ENCODE measurements around the gene TSPAN14. TPM values are rescaled to one million over a fixed set of nuclear protein-coding genes. Genes with fewer than 3 reads are reported as not detected.

Gene TSPAN14
- total RNA-seq: 15.8 TPM
- 10 to 100 TPM; 32.9 to 59.5 (median 45.7) TPM for polyA plus RNA-seq (ENCODE audit: insufficient read depth in 1 of 8, insufficient read length in 8 of 8, low replicate concordance in 1 of 8)
- long read RNA-seq, donor 1, full-length matches to known transcripts: 5 of 5 reads
- long read RNA-seq, donor 1, partial matches to known transcripts: 0 of 5 reads
- long read RNA-seq, donor 1, other reads (novel, unspliced or antisense): 0 of 5 reads
- long read RNA-seq, donor 2, full-length matches to known transcripts: 2 of 2 reads
- long read RNA-seq, donor 2, partial matches to known transcripts: 0 of 2 reads
- long read RNA-seq, donor 2, other reads (novel, unspliced or antisense): 0 of 2 reads
- long read RNA-seq, donor 3, full-length matches to known transcripts: 11 of 16 reads
- long read RNA-seq, donor 3, partial matches to known transcripts: 5 of 16 reads
- long read RNA-seq, donor 3, other reads (novel, unspliced or antisense): 0 of 16 reads
- long read RNA-seq, donor 4, full-length matches to known transcripts: 5 of 41 reads
- long read RNA-seq, donor 4, partial matches to known transcripts: 30 of 41 reads
- long read RNA-seq, donor 4, other reads (novel, unspliced or antisense): 6 of 41 reads
- long read RNA-seq, donor 5, full-length matches to known transcripts: 16 of 35 reads
- long read RNA-seq, donor 5, partial matches to known transcripts: 19 of 35 reads
- long read RNA-seq, donor 5, other reads (novel, unspliced or antisense): 0 of 35 reads
- long read RNA-seq, donor 6, full-length matches to known transcripts: 11 of 11 reads
- long read RNA-seq, donor 6, partial matches to known transcripts: 0 of 11 reads
- long read RNA-seq, donor 6, other reads (novel, unspliced or antisense): 0 of 11 reads
- long read RNA-seq, donor 7, full-length matches to known transcripts: 7 of 7 reads
- long read RNA-seq, donor 7, partial matches to known transcripts: 0 of 7 reads
- long read RNA-seq, donor 7, other reads (novel, unspliced or antisense): 0 of 7 reads
- long read RNA-seq, donor 8, full-length matches to known transcripts: 5 of 5 reads
- long read RNA-seq, donor 8, partial matches to known transcripts: 0 of 5 reads
- long read RNA-seq, donor 8, other reads (novel, unspliced or antisense): 0 of 5 reads
- long read RNA-seq, donor 9: 0 reads
- long read RNA-seq, donor 10, full-length matches to known transcripts: 7 of 7 reads
- long read RNA-seq, donor 10, partial matches to known transcripts: 0 of 7 reads
- long read RNA-seq, donor 10, other reads (novel, unspliced or antisense): 0 of 7 reads
- long read RNA-seq, donor 11, full-length matches to known transcripts: 9 of 9 reads
- long read RNA-seq, donor 11, partial matches to known transcripts: 0 of 9 reads
- long read RNA-seq, donor 11, other reads (novel, unspliced or antisense): 0 of 9 reads

DNA sequence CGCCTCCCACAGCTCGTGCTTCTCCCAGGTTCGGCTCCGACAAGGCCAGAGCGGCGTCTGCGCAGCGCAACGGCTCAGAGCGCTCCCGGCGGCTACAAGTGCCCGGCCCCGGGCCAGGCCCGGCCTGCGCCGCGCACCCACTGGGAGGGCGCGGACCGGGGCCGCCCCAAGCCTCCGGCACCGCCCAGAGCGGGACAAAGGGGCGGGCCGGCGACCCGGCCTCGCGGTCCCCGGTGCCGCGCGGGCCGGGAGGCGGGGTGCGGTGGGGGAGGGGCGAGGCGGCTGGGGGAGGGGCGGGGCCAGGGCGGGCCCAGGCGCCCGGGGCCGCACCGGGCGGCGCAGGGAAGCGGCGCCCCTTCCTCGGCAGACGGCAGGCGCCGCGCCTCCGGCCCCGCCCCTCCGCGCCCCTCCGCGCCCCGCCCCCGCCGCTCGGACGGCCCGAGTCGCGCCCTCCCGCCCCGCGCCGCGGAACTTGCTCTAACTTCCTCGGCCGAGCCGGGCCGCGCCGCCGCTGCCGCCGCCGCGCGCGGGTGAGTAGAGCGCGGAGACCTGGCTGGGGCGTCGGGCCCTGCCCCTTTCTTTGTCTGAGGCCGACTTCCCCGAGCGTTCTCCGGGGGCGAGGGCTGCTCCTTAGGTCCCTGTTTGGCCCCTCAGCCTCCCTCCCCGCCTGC lies at the start of gene TSPAN14:
Gene TSPAN14, plus strand, starts transcription at position 469 of the 671 bp plus-strand sequence. CDS start 34,924 bp downstream, outside the sequence.
- under 1% methylated on average over 56 of the region's 97 CpGs for WGBS (ENCODE audit: insufficient coverage)
- H3K27me3 ChIP-seq (ENCODE audit: control insufficient read depth, insufficient read depth, low read length): no peaks in the 10 kb centered on the region
- peaks cover 38% of the 10 kb centered on the region for H3K4me1 ChIP-seq (ENCODE audit: control insufficient read depth, insufficient read depth, low read length)

DNA sequence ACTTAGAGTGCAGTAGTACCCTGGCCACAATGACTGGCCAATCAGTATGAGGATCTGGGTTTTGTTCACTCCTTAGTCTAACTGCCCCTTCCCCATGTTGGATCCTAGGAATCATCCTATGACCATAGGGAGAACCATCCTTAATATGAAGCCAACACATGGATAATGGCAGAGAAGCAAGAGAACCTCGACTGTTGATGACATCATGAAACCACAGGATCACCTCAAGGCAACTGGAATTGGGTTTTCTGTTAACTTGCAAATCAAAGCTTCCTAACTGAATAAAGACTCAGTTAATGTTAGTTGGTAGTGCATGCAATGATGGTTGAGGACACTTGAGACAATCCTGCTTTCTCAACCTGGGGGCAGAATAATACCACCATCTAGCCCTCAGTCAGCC lies 49.1 kb upstream of the TSPAN14 start:
- peaks cover 22% of the 10 kb centered on the region for H3K4me1 ChIP-seq (ENCODE audit: control insufficient read depth, insufficient read depth, low read length)
- H3K27me3 ChIP-seq (ENCODE audit: control insufficient read depth, insufficient read depth, low read length): no peaks in the 10 kb centered on the region
- no peaks in the 10 kb centered on the region for H3K9me3 ChIP-seq (replicated peaks; ENCODE audit: control insufficient read depth, low read depth, low read length)
- no CpG with 5 or more reads among the region's 1 CpG for WGBS (ENCODE audit: insufficient coverage)
- no peak for DNase-seq
- H3K27ac ChIP-seq (ENCODE audit: low read length): no peak overlapping the region
- no peak overlapping the region for H3K4me3 ChIP-seq (ENCODE audit: low read length)
- no peaks in the 10 kb centered on the region for H3K36me3 ChIP-seq (ENCODE audit: control insufficient read depth, insufficient read depth, low read length)

More for the DNA sequence above, at the start of gene TSPAN14:
- DNase-seq: peak; percentile 89
- Histone ChIP-seq H3K36me3 (ENCODE audit: control insufficient read depth, insufficient read depth, low read length) (no peaks in the 10 kb centered on the region), H3K4me3 (ENCODE audit: low read length) (peak within 1 kb of the TSS; percentile 83), H3K9me3 (replicated peaks; ENCODE audit: control insufficient read depth, low read depth, low read length) (no peaks in the 10 kb centered on the region), H3K27ac (ENCODE audit: low read length) (peak within 1 kb of the TSS; percentile 90)

GRCh38 chr10:80405626-80406025 lies 48.5 kb upstream of the TSPAN14 start:
- Histone ChIP-seq H3K4me3 (ENCODE audit: low read length) (no peak overlapping the region), H3K27me3 (ENCODE audit: control insufficient read depth, insufficient read depth, low read length) (no peaks in the 10 kb centered on the region), H3K4me1 (ENCODE audit: control insufficient read depth, insufficient read depth, low read length) (peaks cover 26% of the 10 kb centered on the region), H3K9me3 (replicated peaks; ENCODE audit: control insufficient read depth, low read depth, low read length) (no peaks in the 10 kb centered on the region), H3K27ac (ENCODE audit: low read length) (peak overlapping the region; percentile 44), H3K36me3 (ENCODE audit: control insufficient read depth, insufficient read depth, low read length) (no peaks in the 10 kb centered on the region)
- DNase-seq: peak; percentile 81
- WGBS (ENCODE audit: insufficient coverage): 8% methylated on average over 1 of the region's 4 CpGs

GRCh38 chr10:80406204-80406603 lies 47.9 kb upstream of the TSPAN14 start:
- Histone ChIP-seq H3K4me3 (ENCODE audit: low read length) (no peak overlapping the region), H3K9me3 (replicated peaks; ENCODE audit: control insufficient read depth, low read depth, low read length) (no peaks in the 10 kb centered on the region), H3K4me1 (ENCODE audit: control insufficient read depth, insufficient read depth, low read length) (peaks cover 32% of the 10 kb centered on the region), H3K36me3 (ENCODE audit: control insufficient read depth, insufficient read depth, low read length) (no peaks in the 10 kb centered on the region), H3K27ac (ENCODE audit: low read length) (peak overlapping the region; percentile 44), H3K27me3 (ENCODE audit: control insufficient read depth, insufficient read depth, low read length) (no peaks in the 10 kb centered on the region)
- peak; percentile 28 for DNase-seq
- 47% methylated on average over 2 of the region's 4 CpGs for WGBS (ENCODE audit: insufficient coverage)

DNA sequence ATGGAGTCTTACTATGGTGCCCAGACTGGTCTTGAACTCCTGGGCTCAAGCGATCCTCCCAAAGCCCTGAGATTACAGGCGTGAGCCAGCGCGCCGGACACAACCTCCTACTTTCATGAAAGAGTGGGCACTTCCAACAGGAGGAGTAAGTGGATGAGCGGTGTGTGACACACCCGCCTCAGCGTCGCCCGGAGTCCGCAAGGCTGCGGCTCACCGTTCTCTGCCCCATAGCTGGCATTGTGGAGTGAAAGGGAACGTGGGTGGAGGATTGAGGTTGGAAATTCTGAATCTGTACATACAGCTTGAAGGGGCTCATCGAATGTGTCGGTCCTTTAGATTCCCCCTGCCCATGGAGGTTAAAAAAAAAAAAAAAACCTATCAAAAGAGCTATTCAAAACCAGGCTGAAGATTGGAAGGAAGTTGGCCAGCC lies 46.3 kb upstream of the TSPAN14 start:
- H3K27ac ChIP-seq (ENCODE audit: low read length): peak overlapping the region; percentile 81
- no peaks in the 10 kb centered on the region for H3K27me3 ChIP-seq (ENCODE audit: control insufficient read depth, insufficient read depth, low read length)
- H3K9me3 ChIP-seq (replicated peaks; ENCODE audit: control insufficient read depth, low read depth, low read length): no peaks in the 10 kb centered on the region
- H3K4me3 ChIP-seq (ENCODE audit: low read length): peak overlapping the region; percentile 85
- no peaks in the 10 kb centered on the region for H3K36me3 ChIP-seq (ENCODE audit: control insufficient read depth, insufficient read depth, low read length)
- H3K4me1 ChIP-seq (ENCODE audit: control insufficient read depth, insufficient read depth, low read length): peaks cover 47% of the 10 kb centered on the region
- DNase-seq: peak; percentile 29
- whole genome bisulfite sequencing (ENCODE audit: insufficient coverage): 27% methylated on average over 3 of the region's 16 CpGs

GRCh38 chr10:80408242-80409101 lies 45.6 kb upstream of the TSPAN14 start, which contains the start of gene PRXL2A:
Gene PRXL2A, plus strand, starts transcription at chr10:80408551. Its CDS starts 11,917 bp downstream, at chr10:80420468.
- Histone ChIP-seq H3K9me3 (replicated peaks; ENCODE audit: control insufficient read depth, low read depth, low read length) (no peaks in the 10 kb centered on the region), H3K27me3 (ENCODE audit: control insufficient read depth, insufficient read depth, low read length) (no peaks in the 10 kb centered on the region), H3K36me3 (ENCODE audit: control insufficient read depth, insufficient read depth, low read length) (no peaks in the 10 kb centered on the region), H3K4me1 (ENCODE audit: control insufficient read depth, insufficient read depth, low read length) (peaks cover 52% of the 10 kb centered on the region), H3K27ac (ENCODE audit: low read length) (peak within 1 kb of the TSS; percentile 81), H3K4me3 (ENCODE audit: low read length) (peak within 1 kb of the TSS; percentile 85)
- under 1% methylated on average over 92 of the region's 96 CpGs for WGBS (ENCODE audit: insufficient coverage)
- DNase-seq: peak; percentile 89

DNA sequence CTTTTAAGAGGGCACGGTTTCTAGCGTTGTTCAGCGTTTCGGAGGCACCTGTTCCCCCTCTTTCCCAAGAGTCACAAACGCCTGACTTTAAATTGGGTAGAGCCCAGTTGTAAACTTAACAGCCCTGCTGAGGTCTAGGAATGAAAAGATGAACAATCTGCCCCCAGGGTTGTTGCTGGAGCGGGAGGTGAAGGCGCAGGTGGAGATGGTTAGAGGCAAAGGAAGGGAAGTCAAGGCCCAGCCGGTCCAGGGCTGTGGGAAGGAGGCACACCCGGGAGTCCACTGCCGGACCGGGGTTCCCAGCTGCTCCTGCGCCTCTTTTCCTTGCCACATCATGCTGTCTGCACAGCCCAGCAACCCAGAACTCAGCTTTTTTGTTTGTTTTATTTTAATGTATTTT lies 45.0 kb upstream of the TSPAN14 start:
- H3K27ac ChIP-seq (ENCODE audit: low read length): peak overlapping the region; percentile 71
- H3K9me3 ChIP-seq (replicated peaks; ENCODE audit: control insufficient read depth, low read depth, low read length): no peaks in the 10 kb centered on the region
- H3K36me3 ChIP-seq (ENCODE audit: control insufficient read depth, insufficient read depth, low read length): no peaks in the 10 kb centered on the region
- DNase-seq: no peak
- peak overlapping the region; percentile 85 for H3K4me3 ChIP-seq (ENCODE audit: low read length)
- peaks cover 59% of the 10 kb centered on the region for H3K4me1 ChIP-seq (ENCODE audit: control insufficient read depth, insufficient read depth, low read length)
- 8% methylated on average over 4 of the region's 12 CpGs for WGBS (ENCODE audit: insufficient coverage)
- H3K27me3 ChIP-seq (ENCODE audit: control insufficient read depth, insufficient read depth, low read length): no peaks in the 10 kb centered on the region

DNA sequence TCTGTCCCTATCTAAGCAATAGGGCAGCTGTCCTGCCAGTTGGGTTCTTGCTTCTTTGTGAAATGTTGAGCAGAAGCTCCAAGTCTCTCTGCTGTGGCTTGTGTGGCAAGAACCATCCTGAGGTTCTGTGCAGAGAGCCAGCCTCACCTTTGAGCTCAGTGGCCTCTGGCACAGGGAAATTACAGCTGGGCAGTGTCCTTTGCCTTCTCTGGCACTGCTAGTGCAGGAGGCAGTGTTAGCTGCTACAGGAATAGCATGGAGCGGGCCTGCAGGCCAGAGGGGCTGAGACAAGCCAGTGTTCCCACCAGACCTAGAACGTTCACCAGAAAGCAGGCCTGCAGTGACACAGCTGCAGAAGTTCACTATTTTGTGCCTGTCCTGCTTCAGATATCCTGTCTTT lies 44.0 kb upstream of the TSPAN14 start:
- no peak overlapping the region for H3K27ac ChIP-seq (ENCODE audit: low read length)
- no peak for DNase-seq
- H3K36me3 ChIP-seq (ENCODE audit: control insufficient read depth, insufficient read depth, low read length): no peaks in the 10 kb centered on the region
- no peaks in the 10 kb centered on the region for H3K9me3 ChIP-seq (replicated peaks; ENCODE audit: control insufficient read depth, low read depth, low read length)
- no peaks in the 10 kb centered on the region for H3K27me3 ChIP-seq (ENCODE audit: control insufficient read depth, insufficient read depth, low read length)
- H3K4me3 ChIP-seq (ENCODE audit: low read length): no peak overlapping the region
- H3K4me1 ChIP-seq (ENCODE audit: control insufficient read depth, insufficient read depth, low read length): peaks cover 67% of the 10 kb centered on the region
- WGBS (ENCODE audit: insufficient coverage): 65% methylated on average over 2 of the region's 2 CpGs

Data from muscle of leg (tissue), 16 donors.